Measurements from ENCODE around the gene PPP1R16B.

- TF ChIP-seq CTCF (IDR thresholded peaks at IDR 0.05; ENCODE audit: low read depth, low read length) (no peak), EZH2phosphoT487 (IDR thresholded peaks at IDR 0.05; ENCODE audit: low read depth) (no peak)
Observed at GRCh38 chr20:38861071-38861401, 55.5 kb downstream of the PPP1R16B start.
